Chondrocyte (in vitro differentiated cells): Measurements from ENCODE around the gene E2F7. TPM values are rescaled to one million over a fixed set of nuclear protein-coding genes. Genes with fewer than 3 reads are reported as not detected.

Experiments
- DNase-seq: peaks from one replicate; pipeline ENCODE4 v3.0.0; 2021; ENCODE audit warnings: mixed read lengths, low spot score
- H3K27ac Mint-ChIP-seq: one replicate; pipeline ENCODE4 v1.8.0; 2021; ENCODE audit warnings: mild to moderate bottlenecking, moderate library complexity, mixed read lengths; ENCODE audit not compliant: unreplicated experiment
- H3K27me3 Mint-ChIP-seq: 2 replicates; pipeline ENCODE4 v1.8.0; 2021; ENCODE audit warnings: low read depth, mixed read lengths
- H3K36me3 Mint-ChIP-seq: 2 replicates; pipeline ENCODE4 v1.8.0; 2021; ENCODE audit warnings: low read depth, mixed read lengths
- H3K4me1 Mint-ChIP-seq: 2 replicates; pipeline ENCODE4 v1.8.0; 2021; ENCODE audit warnings: low read depth, mild to moderate bottlenecking, mixed read lengths
- H3K4me3 Mint-ChIP-seq: one replicate; pipeline ENCODE4 v1.8.0; 2021; ENCODE audit warnings: mild to moderate bottlenecking, moderate library complexity, mixed read lengths; ENCODE audit not compliant: unreplicated experiment
- H3K9me3 Mint-ChIP-seq: 2 replicates; pipeline ENCODE4 v1.8.0; 2021; ENCODE audit warnings: low read depth, mixed read lengths
- CTCF ChIP-seq: fragments of 200-600 bp; sonication (generic); IDR thresholded peaks from 2 replicates; pipeline ENCODE4 v1.5.0; 2021; ENCODE audit warnings: antibody characterized with exemption, mild to moderate bottlenecking, moderate library complexity
- total RNA-seq: library from RNA; stranded (reverse); gene quantifications from 3 replicates; pipeline ENCODE4 v1.2.1, GENCODE V29; 2021

Gene E2F7
- total RNA-seq, 1 donor from 2014 or later, result 2.8 TPM

GRCh38 chr12:77035226-77035625 lies 30.1 kb downstream of the E2F7 start:
- Mint-ChIP-seq H3K36me3 (peaks cover 11% of the 10 kb centered on the region), H3K27ac (no peak overlapping the region), H3K9me3 (peaks cover 23% of the 10 kb centered on the region), H3K4me3 (no peak overlapping the region), H3K27me3 (no peaks in the 10 kb centered on the region), H3K4me1 (peaks cover 8% of the 10 kb centered on the region)
- no peak for TF ChIP-seq CTCF
- DNase-seq, result no peak

DNA sequence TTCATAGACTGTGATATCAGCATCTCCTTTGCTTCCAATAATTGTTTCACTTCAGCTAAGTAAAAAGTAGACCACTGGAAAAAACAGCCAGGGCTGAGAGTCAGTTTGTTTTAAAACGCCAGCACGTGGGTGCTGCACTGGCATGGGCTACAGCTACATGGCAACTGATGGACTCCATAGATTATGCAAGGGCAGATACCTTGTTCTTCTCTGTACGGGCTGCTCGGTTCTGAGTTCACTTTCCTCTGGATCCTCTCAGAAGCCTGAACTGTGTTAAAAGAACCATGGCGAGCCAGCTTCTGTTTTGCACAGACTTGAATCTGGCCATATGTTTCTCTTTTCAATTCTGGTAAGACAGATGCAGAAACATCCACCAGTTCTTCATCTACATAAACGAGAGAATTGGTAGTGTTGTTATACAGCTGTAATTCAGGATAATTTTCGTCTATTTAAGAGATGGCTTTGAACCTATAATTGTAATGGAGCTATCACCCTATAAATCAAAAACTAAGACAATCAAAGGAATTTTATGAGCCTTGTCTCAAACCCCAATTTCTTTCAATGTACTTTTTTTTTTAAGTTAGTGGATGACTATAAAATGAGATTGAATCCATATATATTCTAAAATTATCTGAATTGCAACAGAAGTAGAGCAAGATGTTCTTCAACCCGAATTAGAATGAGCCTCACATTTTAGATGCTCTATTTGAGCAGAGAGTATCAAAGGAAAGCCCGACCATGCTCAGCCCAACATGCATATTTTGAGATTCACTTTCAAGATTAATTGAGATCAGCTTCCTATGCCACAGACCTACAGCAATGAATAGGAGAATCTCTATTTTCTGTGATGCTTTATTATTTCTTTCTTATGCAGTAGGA lies 31.5 kb downstream of the E2F7 start:
- Mint-ChIP-seq H3K36me3 (peaks cover 9% of the 10 kb centered on the region), H3K9me3 (peaks cover 19% of the 10 kb centered on the region), H3K27me3 (no peaks in the 10 kb centered on the region)

GRCh38 chr12:77032406-77032805 lies 33.0 kb downstream of the E2F7 start:
- no peak overlapping the region for H3K4me3 Mint-ChIP-seq
- H3K36me3 Mint-ChIP-seq, result peaks cover 1% of the 10 kb centered on the region
- TF ChIP-seq CTCF, result no peak
- H3K4me1 Mint-ChIP-seq, result no peaks in the 10 kb centered on the region
- H3K9me3 Mint-ChIP-seq, result peaks cover 8% of the 10 kb centered on the region
- H3K27me3 Mint-ChIP-seq, result no peaks in the 10 kb centered on the region
- no peak for DNase-seq
- no peak overlapping the region for H3K27ac Mint-ChIP-seq

More for the DNA sequence above, 31.5 kb downstream of the E2F7 start:
- Mint-ChIP-seq H3K4me1 (no peaks in the 10 kb centered on the region), H3K4me3 (no peak overlapping the region), H3K27ac (no peak overlapping the region)
- no peak for TF ChIP-seq CTCF
- no peak for DNase-seq

- Mint-ChIP-seq H3K36me3 (no peaks in the 10 kb centered on the region), H3K9me3 (peaks cover 6% of the 10 kb centered on the region), H3K27ac (no peak overlapping the region), H3K4me3 (no peak overlapping the region), H3K4me1 (no peaks in the 10 kb centered on the region), H3K27me3 (no peaks in the 10 kb centered on the region)
- no peak for TF ChIP-seq CTCF
- DNase-seq, result no peak
Observed at GRCh38 chr12:77031745-77032144, 33.6 kb downstream of the E2F7 start.

DNA sequence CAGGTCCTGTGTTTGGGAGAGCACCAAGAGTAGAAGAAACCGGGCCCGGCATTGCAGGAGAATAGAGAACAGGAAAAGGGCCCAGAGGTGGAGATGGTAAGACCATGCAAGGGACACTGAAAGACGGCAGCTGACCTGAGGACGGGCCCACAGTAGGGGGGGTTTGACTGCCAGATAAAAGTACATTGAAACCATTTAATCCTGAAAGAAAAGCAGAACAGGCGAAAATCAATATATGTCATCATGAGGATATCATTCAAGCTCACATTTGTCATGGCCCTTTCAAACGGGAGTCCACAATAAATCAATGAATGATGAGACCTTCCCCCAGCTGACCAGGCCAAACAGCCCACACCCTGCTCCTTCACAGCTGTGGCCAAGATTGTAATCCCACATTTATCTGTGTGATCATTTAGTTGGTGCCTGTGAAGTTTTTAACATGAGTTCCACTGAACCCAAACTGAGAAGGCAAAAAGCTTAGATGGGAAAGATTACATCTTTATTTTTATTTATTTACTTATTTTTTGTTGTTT lies 39.5 kb downstream of the E2F7 start:
- no peaks in the 10 kb centered on the region for H3K4me1 Mint-ChIP-seq
- no peak for DNase-seq
- H3K4me3 Mint-ChIP-seq, result no peak overlapping the region
- no peaks in the 10 kb centered on the region for H3K9me3 Mint-ChIP-seq
- H3K27me3 Mint-ChIP-seq, result no peaks in the 10 kb centered on the region
- no peak overlapping the region for H3K27ac Mint-ChIP-seq
- no peak for TF ChIP-seq CTCF
- peaks cover 1% of the 10 kb centered on the region for H3K36me3 Mint-ChIP-seq
